ENCODE results near the gene LSM12.
A peak's percentile ranks its signal among the peaks of the same experiment; 100 is the strongest.

Gene LSM12

DNA sequence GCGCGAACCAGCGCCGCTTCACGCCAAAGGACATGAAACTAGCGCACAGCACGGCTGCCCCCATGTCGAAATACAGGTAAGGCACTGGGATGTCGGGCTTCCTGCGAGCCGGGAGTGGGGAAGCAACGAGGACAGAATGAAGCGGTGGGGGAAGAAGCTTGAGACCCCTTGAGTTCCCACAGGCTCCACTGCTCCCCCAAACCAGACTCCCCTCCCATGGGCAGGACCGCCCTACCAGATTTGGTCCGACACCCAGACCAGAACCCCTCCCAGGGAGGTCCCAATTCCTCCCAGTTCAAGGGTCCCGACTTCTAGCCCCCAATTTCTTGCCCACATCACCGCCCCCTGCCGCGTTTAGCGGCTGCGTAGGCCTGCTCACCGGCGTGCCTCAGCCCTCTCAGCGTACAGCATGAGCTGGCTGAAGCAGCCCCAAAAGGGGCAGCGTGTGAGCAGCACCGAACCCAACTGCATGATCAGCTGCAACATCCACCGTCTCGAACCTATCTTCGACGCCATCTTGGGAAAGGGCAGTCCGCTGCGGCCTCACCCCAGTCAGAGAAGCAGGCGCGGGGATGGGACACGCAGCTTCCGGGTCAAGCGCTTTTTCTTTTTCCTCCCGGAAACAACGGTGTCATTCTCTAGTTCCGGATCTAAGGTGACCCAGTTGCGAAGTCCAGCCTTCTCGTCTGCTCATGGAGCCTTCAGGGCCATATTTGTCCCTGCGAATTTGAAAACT, 51.9 kb downstream of the LSM12 start, which contains the start of gene TMEM101:
TSS of gene TMEM101 (minus strand) at position 527 of the 736 bp plus-strand sequence. CDS start at position 516, 11 bp downstream.
- DNase-seq (ENCODE audit: low read depth), result peak; percentile 80
- H3K4me3 ChIP-seq (ENCODE audit: low read depth, low read length), result peak within 1 kb of the TSS; percentile 98

DNA sequence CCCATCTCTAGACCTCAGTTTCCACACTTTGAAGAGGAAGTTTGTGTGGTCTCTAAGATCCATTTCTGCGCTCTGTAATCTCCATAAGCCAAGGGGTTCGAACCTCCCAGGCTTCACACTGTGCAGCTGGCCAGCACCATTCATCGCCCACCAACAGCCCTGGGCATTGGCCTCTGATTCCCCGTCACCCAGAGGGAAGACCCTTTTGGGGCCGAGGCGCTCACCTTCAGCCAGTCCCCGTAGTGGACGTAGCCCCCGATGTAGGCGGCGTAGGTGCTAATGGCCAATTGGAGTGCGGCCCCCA, 52.4 kb downstream of the LSM12 start:
- DNase-seq (ENCODE audit: low read depth), result no peak
- H3K4me3 ChIP-seq (ENCODE audit: low read depth, low read length), result peak overlapping the region; percentile 98

DNA sequence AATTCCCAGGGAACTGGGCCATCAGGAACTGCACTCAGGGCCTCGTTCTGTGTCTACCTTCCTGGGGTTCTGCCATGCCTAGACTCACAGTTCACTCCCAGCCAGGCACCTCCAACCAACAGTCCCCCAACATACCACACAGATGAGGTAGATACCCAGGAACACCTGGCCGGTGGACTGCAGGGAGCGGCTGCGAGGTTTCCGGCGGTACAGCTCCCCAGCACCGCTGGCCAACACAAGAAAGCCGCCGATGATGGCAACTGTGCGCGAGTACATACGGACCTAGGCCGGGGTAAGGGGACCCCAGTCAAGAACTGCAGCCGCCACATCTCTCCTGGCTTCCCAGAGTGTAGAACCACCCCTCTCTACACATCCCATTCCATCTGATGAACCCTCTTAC, 53.6 kb downstream of the LSM12 start:
- DNase-seq (ENCODE audit: low read depth), result no peak
- no peak overlapping the region for H3K4me3 ChIP-seq (ENCODE audit: low read depth, low read length)

DNA sequence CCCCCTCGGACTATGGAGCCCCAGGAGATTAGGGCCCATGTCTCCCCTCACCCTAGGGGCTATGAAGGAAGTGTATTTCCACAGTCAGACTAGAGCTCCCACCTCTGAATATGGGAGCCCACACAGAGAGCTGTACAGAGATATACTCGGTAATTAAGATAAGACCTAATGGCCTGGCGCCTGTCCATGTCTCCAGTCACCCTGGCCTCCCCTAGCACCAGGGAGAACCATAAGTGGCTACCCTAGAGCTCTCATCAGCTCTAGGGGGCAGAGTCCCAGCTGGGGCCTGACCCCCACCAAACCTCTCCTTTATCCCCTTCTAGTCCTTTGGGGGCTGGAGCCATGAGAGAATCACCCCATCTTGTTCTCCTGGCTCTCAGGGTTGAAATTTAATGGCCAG, 54.1 kb downstream of the LSM12 start:
- DNase-seq (ENCODE audit: low read depth), result no peak
- no peak overlapping the region for H3K4me3 ChIP-seq (ENCODE audit: low read depth, low read length)

DNA sequence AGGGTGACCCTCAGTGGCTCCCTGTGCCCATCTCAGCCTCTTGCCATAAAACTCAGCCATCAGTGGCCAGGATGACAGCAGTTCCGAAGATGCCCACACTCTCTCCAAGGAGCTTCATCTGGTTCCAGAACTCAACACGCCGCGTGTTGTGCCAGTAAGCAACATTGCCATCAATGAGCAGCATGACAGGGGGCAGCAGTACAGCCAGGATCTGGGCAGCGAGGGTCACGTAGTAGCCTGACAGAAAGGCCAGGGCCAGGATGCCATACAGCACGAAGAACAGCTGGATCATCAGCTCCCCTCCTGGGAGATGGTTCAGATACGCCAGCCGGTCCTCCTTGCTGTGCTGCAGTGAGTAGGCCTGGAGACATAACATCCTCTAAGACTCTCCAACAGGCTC, 54.6 kb downstream of the LSM12 start:
- no peak overlapping the region for H3K4me3 ChIP-seq (ENCODE audit: low read depth, low read length)
- DNase-seq (ENCODE audit: low read depth), result no peak

DNA sequence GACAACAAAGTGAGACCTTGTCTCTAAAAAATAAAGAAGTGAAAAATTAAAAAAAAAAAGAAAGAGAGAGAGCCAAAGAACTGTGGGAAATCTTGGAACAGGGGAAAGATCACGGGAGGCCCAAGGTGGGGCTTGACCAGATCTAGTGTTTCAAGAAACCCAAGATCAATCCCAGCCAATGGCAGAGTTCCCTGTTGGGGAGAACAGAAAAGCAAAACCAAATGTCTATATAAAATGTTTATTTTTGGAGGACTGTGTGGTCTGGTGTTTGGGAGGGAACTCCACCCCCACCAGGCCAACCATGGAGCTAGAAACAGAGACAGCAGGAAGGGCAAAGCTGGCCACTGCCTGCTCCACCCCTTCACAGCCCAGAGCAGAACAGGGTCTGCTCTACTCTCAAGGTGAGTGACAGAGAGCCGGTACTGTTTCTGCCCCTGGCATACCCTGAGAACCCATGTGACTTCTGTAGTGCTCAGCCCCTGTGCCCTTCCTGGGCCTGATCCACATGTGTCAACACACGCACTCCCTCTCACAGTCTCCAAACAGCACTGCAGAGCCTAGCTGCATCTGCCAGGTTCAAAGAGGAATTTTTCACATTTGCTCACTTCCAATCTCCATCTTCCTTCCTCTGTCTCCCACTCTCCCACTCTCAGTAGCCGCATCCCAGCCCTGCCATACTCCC, 55.4 kb downstream of the LSM12 start:
- DNase-seq (ENCODE audit: low read depth), result no peak
- no peak overlapping the region for H3K4me3 ChIP-seq (ENCODE audit: low read depth, low read length)

DNA sequence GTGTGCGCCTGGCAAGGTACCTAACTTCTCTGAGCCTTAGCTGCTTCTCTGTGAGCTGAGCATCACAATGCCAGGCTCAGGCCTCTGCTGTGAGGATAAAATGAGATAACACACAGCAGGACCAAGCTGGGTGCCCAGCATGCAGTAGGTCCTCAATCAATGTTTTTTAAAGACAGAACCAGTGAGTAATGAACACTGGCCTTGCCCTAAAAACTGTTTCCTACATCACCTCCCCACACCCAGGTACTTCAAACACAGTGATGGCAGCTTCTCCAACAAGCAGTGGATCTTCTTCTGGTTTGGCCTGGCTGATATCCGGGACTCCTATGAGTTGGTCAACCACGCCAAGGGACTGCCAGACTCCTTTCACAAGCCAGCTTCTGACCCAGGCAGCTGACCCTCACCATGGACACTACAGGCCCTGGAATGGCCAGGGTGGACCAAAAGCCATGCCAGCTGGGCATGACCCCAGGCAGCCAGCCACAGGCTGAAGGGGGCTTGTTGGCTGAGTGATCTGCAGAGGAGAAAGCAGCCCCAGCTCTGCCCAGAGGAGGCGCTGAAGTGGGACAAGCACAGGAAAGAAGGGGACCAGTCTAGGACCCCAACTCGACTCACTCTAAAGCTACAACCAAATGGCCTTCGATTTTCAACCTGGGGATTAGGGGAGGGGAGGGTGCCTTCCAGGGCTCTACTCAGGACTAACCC, 58.1 kb downstream of the LSM12 start:
- H3K4me3 ChIP-seq (ENCODE audit: low read depth, low read length), result peak overlapping the region; percentile 63
- DNase-seq (ENCODE audit: low read depth), result no peak

DNA sequence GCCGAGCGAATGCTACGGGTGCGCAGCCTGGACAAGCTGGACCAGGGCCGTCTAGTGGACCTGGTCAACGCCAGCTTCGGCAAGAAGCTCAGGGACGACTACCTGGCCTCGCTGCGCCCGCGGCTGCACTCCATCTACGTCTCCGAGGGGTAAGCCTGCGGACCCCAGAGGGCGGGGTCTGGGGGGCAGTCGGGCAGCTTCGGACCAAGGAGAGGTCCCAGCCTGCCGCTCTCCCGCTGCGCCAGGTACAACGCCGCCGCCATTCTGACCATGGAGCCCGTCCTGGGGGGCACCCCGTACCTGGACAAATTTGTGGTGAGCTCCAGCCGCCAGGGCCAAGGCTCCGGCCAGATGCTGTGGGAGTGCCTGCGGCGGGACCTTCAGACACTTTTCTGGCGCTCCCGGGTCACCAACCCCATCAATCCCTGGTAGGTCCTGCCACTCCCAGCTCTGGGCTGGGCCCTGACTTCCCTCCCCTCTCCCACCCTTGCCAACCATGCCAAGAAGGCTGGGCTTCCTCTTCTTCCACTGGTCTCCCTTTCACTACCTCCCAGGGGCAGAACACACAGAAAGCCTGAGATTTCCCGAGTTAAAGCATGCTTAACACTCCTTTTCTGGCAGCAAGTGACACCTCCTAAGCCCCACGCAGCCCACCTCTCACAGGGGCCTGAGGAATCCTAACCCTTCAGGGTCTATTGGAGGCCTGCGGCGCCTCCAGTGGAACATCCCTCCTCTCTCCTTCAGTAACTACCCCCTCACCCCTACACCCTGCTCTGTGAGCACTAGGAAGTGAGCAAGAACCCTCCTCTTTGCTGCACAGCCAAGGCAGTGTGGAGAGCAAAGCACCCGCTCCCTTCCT, 58.9 kb downstream of the LSM12 start:
- DNase-seq (ENCODE audit: low read depth), result no peak
- peak overlapping the region; percentile 63 for H3K4me3 ChIP-seq (ENCODE audit: low read depth, low read length)

DNA sequence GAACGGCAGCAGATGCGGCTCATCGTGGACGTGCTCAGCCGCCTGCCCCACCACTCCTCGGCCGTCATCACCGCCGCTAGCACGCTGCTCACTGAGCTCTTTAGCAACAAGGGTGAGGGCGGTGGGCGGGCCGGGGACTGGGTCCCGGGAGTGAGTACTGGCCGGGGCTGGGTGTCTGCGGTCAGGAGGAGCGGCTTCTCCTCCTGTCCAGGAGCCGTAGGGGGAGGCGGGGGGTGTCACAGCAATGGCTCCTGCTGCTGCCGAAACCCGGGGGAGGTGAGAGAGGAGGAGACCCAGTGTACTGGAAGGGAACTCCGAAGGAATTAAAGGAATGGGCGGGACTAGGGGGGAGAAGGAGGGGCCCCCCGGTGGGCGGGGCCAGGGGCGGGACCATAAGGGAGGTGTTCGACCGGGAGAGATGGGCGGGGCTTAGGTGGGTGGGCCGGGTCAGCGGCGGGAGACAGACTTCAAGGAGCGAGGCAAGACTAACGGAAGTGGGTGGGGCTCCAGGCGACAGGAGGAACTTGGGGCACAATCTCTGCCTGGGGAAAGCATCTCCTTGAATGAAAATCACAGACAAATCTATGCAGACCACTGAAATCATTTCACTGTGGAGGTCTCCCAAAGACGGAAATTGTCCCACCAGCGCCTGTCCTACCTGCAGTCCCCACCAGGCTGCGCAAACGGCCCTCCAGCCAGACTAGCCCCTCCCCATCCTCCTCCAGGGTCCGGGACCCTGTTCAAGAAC, 59.7 kb downstream of the LSM12 start:
- DNase-seq (ENCODE audit: low read depth), result peak; percentile 94
- H3K4me3 ChIP-seq (ENCODE audit: low read depth, low read length), result peak overlapping the region; percentile 63

DNA sequence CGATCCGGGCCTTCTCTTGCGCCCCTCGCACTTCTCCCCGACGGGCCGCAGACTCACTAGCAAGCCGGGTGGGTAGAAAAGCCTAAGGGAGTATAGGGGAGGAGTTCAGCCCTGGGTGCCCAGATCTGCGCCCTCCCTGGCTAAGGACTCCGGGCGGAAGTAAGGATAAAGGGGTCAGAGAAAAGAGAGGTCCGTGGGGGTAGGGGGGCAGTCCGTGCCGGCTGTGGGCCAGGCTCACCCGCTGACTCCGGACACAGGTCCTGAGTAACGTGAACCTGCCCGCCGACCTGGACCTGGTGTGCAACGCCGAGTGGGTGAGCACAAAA, 60.2 kb downstream of the LSM12 start:
- DNase-seq (ENCODE audit: low read depth), result no peak
- peak overlapping the region; percentile 63 for H3K4me3 ChIP-seq (ENCODE audit: low read depth, low read length)

DNA sequence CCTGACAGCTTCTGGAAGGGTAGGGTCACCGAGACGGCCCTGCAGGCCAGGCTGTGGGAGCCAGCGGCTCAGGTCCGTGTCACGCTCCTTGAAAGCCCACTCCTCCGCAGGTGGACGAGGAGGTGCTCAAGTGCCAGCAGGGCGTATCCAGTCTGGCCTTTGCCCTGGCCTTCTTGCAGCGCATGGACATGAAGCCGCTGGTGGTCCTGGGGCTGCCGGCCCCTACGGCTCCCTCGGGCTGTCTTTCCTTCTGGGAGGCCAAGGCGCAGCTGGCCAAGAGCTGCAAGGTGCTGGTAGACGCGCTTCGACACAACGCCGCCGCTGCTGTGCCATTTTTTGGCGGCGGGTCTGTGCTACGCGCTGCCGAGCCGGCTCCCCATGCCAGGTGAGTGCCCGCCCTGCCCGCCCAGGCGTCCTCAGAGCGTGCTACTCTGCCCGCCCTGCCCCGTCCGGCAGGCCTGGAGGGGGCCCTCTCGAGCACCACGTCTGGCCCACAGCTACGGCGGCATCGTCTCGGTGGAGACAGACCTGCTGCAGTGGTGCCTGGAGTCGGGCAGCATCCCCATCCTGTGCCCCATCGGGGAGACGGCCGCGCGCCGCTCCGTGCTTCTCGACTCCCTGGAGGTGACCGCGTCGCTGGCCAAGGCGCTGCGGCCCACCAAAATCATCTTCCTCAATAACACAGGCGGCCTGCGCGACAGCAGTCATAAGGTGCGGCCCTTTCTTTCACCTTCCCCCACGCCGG, 60.8 kb downstream of the LSM12 start:
- no peak for DNase-seq (ENCODE audit: low read depth)
- H3K4me3 ChIP-seq (ENCODE audit: low read depth, low read length), result peak overlapping the region; percentile 63

DNA sequence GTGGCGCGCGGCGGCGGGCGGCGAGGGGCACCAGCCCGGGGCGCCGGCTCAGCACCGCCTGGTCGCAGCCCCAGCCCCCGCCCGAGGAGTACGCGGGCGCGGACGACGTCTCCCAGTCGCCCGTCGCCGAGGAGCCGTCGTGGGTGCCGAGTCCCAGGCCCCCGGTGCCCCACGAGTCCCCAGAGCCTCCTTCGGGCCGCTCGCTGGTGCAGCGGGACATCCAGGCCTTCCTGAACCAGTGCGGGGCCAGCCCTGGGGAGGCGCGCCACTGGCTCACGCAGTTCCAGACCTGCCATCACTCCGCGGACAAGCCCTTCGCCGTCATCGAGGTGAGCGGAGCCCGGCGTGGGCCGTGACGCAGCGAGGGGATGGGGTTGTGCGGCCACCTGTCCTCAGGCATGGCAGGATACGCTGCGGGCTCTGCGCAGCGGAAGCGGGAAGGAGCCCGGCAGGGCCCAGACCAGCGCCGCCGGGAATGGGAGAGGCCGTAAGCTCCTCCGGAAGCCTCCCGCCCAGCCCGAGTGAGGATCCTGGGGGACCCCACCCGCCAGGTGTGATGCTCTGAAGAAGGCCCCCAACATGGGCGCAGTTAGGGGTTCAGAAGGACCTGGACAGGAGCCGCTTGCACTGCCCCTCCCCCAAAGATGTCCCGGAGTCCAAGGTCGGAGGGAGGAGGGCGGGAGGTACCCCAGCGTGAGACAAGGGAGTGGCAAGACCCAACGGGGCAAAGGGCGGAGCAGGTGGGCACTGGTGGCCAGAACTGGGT, 61.5 kb downstream of the LSM12 start:
- DNase-seq (ENCODE audit: low read depth), result no peak

DNA sequence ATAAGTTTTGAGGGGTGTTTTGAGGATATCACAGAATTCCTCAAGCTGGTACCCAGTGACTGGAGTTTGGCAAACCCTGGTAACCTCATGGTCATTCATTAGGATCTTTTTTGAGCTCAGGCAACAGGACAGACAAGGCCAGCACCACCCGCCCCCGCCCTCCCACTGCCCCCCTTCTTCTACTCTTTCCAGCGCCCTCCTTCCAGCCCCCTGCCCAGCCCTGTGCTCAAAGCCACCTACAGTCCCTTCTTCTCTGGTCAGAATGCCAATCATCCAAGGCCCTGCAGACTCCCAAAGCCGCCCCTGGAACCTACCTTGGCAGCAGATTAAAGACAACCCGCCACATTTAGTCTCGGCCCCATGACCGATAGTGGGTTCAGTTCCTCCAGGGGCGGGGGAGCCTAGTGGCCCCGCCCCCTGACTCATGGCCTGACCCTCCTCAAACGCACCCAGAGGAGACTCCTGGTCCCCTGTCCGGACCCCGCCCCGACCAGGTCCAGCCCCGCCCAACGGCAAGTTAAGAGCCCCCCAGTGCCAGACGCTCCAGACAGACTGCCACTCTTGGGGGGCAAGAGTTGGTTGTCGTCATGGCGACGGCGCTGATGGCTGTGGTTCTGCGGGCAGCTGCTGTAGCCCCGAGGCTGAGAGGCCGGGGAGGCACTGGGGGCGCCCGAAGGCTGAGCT, 62.3 kb downstream of the LSM12 start, which contains the start of gene NAGS:
TSS of gene NAGS (plus strand) at position 546 of the 684 bp plus-strand sequence. CDS start at position 588, 42 bp downstream.
- H3K4me3 ChIP-seq (ENCODE audit: low read depth, low read length), result peak within 1 kb of the TSS; percentile 63
- no peak for DNase-seq (ENCODE audit: low read depth)

More for the DNA sequence above, 61.5 kb downstream of the LSM12 start:
- peak overlapping the region; percentile 63 for H3K4me3 ChIP-seq (ENCODE audit: low read depth, low read length)

DNA sequence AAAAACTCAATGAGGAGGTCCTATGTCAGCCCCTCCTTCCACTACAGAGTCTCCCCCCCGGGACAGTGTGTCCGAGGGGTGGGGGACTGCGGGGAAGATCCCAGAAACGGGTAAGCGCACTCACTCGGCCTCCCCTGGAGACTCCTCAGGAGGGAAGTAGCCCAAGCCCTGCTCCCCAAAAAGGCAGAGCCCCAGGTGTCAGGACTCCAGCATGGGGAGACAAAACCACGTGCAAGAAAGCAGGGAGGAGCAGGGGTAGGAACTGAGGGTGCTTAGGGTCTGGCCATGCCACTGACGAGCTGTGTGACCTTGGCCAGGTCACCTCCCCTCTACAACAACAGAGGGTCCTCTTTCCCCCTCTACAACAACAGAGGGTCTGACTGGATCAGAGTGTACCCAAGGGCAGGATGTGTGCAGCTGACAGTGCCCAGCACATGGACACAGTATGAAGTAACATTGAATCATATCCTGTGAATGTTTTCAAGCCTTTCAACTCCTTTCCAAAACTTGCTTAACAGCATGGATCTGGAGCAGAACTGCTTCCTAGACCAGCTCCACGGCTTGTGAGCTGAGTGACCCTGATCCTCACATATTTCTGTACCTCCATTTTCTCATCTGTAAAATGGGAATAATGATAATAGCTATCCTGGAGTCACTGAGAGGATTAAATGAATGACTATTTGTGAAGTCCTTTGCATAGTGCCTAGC, 64.2 kb downstream of the LSM12 start:
- peak; percentile 78 for DNase-seq (ENCODE audit: low read depth)

DNA sequence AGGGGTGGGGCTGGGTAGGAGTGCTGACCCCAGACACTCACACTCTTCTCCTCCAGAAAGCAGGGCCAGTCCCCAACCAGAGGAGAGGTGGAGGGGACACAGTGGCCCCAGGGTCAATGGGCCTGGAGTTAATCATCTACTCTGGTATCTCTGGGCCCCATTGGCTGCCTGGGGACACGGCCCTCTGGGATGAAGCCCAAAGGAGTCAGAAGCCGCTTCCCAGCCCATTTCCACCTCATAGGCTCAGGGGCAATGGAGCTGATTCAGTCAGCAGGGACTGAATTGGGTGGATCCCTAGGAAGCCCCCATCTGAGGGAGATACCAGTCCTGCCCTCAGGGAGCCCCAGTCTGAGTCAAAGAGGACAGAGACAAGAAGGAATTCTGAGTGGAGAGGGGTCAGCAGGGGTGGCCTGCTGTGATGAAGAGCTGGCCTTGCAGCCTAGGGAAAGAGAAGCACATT, 65.0 kb downstream of the LSM12 start:
- no peak for DNase-seq (ENCODE audit: low read depth)
- no peak overlapping the region for H3K4me3 ChIP-seq (ENCODE audit: low read depth, low read length)

More for the DNA sequence above, 64.2 kb downstream of the LSM12 start:
- no peak overlapping the region for H3K4me3 ChIP-seq (ENCODE audit: low read depth, low read length)

DNA sequence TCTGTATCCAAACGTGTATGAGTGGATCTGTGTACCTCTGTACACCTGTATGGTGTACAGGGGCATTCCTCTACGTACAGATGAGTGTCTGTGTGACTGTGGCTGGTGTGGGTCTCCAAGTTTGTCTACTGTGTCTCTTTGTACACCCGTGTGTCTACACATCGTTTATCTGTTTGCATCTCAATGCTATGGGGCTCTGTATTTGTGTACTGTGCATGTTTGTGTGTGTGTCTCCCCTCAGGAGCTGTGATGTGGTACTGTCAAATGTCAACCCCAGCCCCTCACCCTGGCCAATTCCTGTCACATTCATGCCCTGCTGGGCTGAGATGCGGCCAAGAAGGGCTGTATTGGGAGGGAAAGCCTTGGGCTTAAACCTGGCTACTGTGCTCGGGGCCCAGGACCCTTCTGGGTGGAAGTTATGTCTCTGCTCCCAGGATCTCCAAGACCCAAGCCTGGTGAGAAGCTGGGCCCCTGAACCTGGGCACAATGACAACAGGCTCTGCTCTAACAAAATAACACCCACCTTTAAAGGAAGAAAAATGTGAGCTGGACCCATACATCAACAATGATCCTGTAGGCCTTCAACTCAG, 65.5 kb downstream of the LSM12 start:
- no peak for DNase-seq (ENCODE audit: low read depth)
- H3K4me3 ChIP-seq (ENCODE audit: low read depth, low read length), result no peak overlapping the region

Measured in skeletal muscle cell (primary cell).